Left ventricle myocardium inferior (tissue), 1 donor: ENCODE results near the gene SKI. TPM values are rescaled to one million over a fixed set of nuclear protein-coding genes. Genes with fewer than 3 reads are reported as not detected.

ENCODE experiments used
- DNase-seq: peaks from one replicate; pipeline ENCODE4 v3.0.0-alpha.2; 2020
- H3K27ac ChIP-seq: fragments of 200-600 bp; replicated peaks from 2 replicates; pipeline ENCODE4 v1.8.0; 2021
- H3K27me3 ChIP-seq: fragments of 200-600 bp; 2 replicates; pipeline ENCODE4 v1.8.0; 2021; ENCODE audit warnings: low read depth
- H3K36me3 ChIP-seq: fragments of 200-600 bp; 2 replicates; pipeline ENCODE4 v1.8.0; 2021
- H3K4me1 ChIP-seq: fragments of 200-600 bp; 2 replicates; pipeline ENCODE4 v1.8.0; 2021
- H3K4me3 ChIP-seq: fragments of 200-600 bp; 2 replicates; pipeline ENCODE4 v1.8.0; 2021; ENCODE audit warnings: mild to moderate bottlenecking, moderate library complexity
- H3K9me3 ChIP-seq: fragments of 200-600 bp; replicated peaks from 2 replicates; pipeline ENCODE4 v1.8.0; 2021
- CTCF ChIP-seq: fragments of 200-600 bp; IDR thresholded peaks from 2 replicates; pipeline ENCODE4 v1.8.0; 2021; ENCODE audit warnings: antibody characterized with exemption, mild to moderate bottlenecking, borderline replicate concordance
- intact Hi-C: fragments of 100-400 bp; cut with micrococcal nuclease; formaldehyde crosslinking; loops from one replicate; pipeline ENCODE4 v1.11.0; 2022
- total RNA-seq: library from RNA; stranded (reverse); fragmentation: NEBNext Ultra II Directional; extraction: Animal tissue kit (Norgen Biotek cat#: 25700); gene quantifications from one replicate; pipeline ENCODE4 v1.2.1, GENCODE V29; 2021
- donor health status: DM: no; HTN: yes; CAD: no; lungs with severe emphysema.

The SKI gene
- total RNA-seq, 1 donor from 2014 or later, result 37.9 TPM

- peak; percentile 6 for DNase-seq
- no peak overlapping the region for H3K27ac ChIP-seq
- intact Hi-C loops, result no loop called here
These were observed 118.7 kb downstream of the SKI start for GRCh38 chr1:2346691-2347408.

GRCh38 chr1:2347409-2347785 is 119.3 kb downstream of the SKI start:
- Histone ChIP-seq H3K27me3 (no peaks in the 10 kb centered on the region), H3K36me3 (no peaks in the 10 kb centered on the region), H3K4me3 (no peak overlapping the region), H3K9me3 (no peaks in the 10 kb centered on the region), H3K27ac (no peak overlapping the region), H3K4me1 (no peaks in the 10 kb centered on the region)
- no peak for TF ChIP-seq CTCF
- DNase-seq, result peak; percentile 7
- intact Hi-C loops, result no loop called here

More at GRCh38 chr1:2346691-2347408, 118.7 kb downstream of the SKI start:
- no peak for TF ChIP-seq CTCF
- Histone ChIP-seq H3K36me3 (no peaks in the 10 kb centered on the region), H3K9me3 (no peaks in the 10 kb centered on the region), H3K27me3 (no peaks in the 10 kb centered on the region), H3K4me3 (no peak overlapping the region), H3K4me1 (no peaks in the 10 kb centered on the region)

- peaks cover 3% of the 10 kb centered on the region for H3K4me1 ChIP-seq
- intact Hi-C loops, result no loop called here
- H3K36me3 ChIP-seq, result no peaks in the 10 kb centered on the region
- no peaks in the 10 kb centered on the region for H3K27me3 ChIP-seq
- H3K27ac ChIP-seq, result no peak overlapping the region
- DNase-seq, result no peak
- no peaks in the 10 kb centered on the region for H3K9me3 ChIP-seq
- no peak overlapping the region for H3K4me3 ChIP-seq
- TF ChIP-seq CTCF, result no peak
These were observed 119.8 kb downstream of the SKI start for GRCh38 chr1:2347896-2348295.

DNA sequence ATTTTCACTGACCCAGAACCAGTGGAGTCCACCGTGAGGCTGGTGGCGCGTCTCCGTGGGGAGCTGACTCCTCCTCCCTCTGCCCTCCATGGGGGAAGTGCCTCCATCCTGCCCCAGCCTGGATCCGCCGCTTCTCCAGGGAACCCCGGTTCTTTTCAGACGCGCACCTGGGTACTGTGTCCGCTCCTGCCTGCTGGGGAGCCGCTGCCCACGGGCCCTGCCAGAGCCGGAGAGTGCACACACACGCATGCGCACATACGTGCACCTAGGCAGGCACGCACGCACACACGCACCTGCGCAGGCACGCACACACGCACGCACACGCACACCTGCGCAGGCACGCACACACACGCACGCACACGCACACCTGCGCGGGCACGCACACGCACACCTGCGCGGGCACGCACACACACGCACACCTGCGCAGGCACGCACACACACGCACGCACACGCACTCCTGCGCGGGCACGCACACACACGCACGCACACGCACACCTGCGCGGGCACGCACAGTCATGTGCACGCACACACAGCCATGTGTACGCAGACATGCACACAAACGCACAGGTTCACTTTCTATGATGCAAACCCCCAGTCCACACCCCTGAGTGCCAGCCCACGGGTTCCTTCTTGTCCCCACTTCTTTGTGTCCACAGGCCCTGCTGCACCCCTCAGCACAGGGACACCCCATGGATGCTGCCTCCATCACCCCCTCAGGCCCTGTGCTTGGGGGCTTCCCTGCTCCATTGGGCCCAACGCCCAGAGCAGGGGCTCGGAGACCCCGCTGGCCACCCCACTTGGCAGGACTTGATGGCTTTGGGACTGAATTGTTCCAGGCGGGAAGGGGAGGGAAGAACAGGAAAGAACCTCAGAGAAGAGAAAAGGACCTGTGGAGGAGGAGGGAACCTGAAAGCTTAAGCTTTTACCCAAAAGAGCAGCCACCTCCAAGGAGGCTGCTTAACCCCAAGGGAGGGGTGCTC is 120.5 kb downstream of the SKI start:
- DNase-seq, result peak; percentile 5

More for the DNA sequence above, 120.5 kb downstream of the SKI start:
- intact Hi-C loops, result no loop called here
- Histone ChIP-seq H3K4me1 (peaks cover 11% of the 10 kb centered on the region), H3K27me3 (no peaks in the 10 kb centered on the region), H3K27ac (no peak overlapping the region), H3K9me3 (no peaks in the 10 kb centered on the region), H3K36me3 (no peaks in the 10 kb centered on the region), H3K4me3 (no peak overlapping the region)
- no peak for TF ChIP-seq CTCF
